Measurements from ENCODE around the gene PKP4.

PKP4 gene

GRCh38 chr2:158726911-158727592 is 270.3 kb downstream of the PKP4 start:
- no peak for TF ChIP-seq CTCF (IDR thresholded peaks at IDR 0.05)

GRCh38 chr2:158728422-158728821 is 271.7 kb downstream of the PKP4 start:
- TF ChIP-seq CTCF (IDR thresholded peaks at IDR 0.05) = no peak

GRCh38 chr2:158729451-158729850 is 272.7 kb downstream of the PKP4 start:
- TF ChIP-seq CTCF (IDR thresholded peaks at IDR 0.05) = no peak

GRCh38 chr2:158729873-158730620 is 273.3 kb downstream of the PKP4 start:
- TF ChIP-seq CTCF (IDR thresholded peaks at IDR 0.05) = no peak

GRCh38 chr2:158730621-158731140 is 273.9 kb downstream of the PKP4 start:
- TF ChIP-seq CTCF (IDR thresholded peaks at IDR 0.05) = no peak

GRCh38 chr2:158731386-158731785 is 274.6 kb downstream of the PKP4 start:
- no peak for TF ChIP-seq CTCF (IDR thresholded peaks at IDR 0.05)

All from LNCAP (cell line).